Activated CD8-positive, alpha-beta memory T cell treated with anti-CD3 and anti-CD28 coated beads, Interleukin-2, amount 50 U/mL, for 48 hours (primary cell): ENCODE data around the gene MUC4.
"Not testable (repeated sequence)": the region's sequence is repeated elsewhere in the genome, so short reads cannot be mapped to it uniquely, and the experiment has no call there.

Experiments
- DNase-seq: peaks from one replicate; pipeline ENCODE4 v3.0.0-alpha.2; 2020

The MUC4 gene

DNA sequence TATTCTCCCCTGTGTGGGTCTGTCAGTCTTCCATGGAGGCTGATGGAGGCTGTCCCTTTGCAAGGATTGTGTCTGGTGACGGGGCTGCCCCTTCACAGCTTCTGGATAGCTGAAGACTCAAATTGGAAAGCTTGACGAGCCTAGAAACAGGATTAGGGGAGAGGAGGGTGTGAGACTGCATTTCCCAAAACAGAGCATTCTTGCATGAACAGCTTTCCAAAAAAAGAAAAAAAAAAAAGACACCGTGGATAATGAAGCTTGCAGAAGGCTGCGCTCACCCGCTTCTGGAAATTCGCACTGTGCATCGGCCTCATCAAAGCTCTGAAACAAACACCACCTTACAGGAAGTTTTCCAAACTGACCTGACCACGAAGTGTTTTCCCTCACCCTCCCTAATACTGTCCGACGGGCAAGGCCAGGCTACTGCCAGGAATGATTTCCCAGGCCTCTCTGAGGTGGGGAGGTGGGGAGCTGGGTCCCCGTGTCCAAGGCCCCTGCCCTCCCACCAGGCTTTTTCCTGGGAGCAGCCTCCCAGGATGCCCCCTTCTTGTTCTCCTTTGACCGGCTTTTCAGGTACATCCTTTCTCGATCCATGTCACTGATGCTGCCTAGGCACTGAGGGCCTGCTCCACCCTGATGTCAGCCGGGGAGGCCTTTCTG, 24.9 kb upstream of the MUC4 start:
- DNase-seq: no peak

DNA sequence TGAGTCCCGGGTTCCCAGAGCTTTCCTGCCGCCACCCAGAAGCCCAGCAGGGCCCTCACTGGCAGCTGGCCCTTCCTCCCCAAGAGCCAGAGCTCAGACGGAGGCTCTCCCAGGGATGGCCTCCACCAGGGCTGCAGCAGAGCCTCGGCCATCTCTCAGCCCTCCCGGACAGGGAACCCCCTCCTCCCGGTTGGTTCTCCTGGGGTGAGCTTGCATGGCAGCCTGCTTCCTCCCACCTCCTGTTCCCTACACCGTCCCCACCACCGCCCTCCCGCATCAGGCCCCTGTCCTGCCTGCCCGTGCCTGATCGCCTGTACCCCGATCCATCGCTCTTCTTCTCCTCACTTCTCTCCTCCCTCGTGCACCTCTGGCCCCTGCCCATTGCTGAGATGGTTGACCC, 24.1 kb upstream of the MUC4 start:
- DNase-seq: no peak

DNA sequence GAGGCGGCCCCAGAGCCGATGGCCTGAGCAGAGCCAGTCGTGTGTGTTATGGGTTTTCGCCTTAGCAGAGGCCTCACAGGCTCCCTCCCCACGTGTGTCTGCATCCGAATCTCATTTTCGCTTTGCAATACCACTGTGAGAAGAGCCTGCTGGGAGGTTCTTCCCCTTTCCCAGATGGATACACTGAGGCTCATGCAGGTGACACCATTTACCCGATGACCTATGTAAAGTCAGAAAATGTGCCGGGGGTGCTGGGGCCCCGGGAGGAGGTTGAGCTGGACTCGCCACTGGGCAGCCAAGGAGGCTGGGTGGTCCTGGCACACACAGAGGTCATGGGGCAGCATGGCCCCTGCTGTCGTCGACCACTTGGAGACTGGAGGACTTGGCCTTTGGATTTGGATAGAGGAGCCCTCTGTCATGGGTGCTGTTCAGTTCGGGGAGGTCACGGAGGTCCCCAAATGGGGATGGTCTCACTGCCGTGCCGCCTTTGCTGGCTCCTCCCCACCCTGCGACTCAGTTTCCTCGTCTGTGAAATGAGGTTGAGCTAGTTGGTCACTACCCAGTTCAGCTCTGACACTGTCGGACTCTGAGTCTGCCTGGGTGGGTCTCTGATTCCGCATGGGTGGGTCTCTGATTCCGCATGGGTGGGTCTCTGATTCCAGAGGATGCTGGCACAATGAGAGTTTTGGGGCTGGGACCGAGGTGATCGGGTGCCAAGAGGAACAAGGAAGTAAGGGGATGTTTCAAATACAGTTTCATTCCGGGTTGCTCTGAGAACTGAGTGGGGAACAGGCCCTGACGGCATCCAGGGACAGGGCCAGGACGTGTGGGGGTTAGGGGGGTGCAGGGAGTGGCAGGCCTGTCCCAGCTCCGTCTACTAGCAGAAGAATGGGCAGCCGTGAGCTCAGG, 23.2 kb upstream of the MUC4 start:
- DNase-seq: no peak

DNA sequence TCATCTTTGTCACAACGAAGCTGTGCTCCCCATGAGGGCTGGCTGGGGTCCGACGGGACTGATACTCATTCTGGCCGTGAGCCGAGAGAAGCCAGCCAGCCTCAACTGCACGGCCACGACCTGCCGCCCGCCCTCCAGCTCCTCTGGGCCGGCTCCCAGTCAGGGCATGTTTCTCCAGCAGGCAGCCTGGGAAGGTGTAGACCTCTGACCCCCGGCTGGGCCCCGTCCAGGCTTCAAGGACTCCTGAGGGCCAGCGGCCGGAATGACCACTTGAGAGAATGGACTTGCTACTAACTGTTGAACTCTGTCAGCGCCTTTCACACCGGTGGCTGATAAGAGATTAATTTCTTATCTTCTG, 18.1 kb upstream of the MUC4 start:
- DNase-seq: no peak

DNA sequence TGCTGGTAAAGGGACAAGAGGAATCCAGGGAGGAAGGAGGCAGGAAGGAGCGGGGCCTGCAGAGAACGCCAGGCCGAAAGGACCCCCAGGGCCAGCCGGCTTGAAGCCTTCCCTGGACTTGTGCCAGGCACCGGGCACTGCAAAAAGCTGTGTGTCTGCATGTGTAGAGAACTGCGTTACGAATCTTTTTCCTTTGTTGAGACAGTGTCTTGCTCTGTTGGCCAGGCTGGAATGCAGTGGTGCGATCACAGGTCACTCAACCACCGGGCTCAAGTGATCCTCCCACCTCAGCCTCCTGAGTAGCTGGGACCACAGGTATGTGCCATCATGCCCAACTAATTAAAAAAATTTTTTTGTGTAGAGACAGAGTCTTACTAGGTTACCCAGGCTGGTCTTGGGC, 17.0 kb upstream of the MUC4 start:
- no peak for DNase-seq

DNA sequence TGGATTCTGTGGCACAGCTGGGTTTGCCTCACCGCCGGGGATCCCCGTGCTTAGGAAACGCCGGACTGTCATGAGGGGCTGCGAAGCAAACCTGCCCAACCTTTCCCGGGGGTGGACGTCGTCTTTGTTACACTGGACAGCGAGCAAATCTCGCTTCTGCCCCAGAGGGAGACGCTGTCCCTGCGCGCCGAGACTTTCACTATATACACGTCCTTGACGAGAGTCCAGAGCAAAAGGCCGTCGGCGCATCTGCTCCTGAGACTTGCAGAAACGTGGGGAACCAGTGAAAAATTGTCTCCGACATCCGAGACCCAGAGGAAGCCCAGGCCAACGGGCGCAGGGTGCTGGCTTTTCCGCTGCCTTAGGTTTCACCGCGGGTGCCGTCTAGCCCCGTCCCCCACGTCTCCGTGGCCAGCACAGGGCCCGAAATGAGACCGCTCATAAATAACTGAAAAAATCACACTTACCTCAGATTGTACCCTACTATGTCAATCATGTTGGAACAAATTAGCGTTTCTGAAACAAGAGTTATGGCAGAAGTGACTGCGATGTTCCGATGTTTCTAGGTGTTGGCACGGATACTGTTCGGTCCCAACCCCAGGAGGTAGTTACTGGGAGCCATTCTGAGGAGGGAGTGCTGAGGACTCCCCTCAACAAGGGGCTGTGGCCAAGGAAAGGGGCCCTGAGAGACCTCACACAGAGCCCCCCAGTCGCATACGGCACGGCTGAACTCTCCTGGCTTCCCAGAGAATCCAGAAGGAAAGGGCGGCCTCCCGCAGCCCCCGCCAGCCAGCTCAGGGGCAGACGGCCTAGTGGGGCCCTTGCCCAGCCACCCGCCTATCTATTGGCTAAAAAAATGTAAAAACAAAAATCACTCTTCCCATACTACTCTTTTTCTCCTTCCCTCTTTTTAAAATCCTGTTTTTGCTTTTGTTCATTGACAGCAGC, 14.4 kb upstream of the MUC4 start:
- no peak for DNase-seq

DNA sequence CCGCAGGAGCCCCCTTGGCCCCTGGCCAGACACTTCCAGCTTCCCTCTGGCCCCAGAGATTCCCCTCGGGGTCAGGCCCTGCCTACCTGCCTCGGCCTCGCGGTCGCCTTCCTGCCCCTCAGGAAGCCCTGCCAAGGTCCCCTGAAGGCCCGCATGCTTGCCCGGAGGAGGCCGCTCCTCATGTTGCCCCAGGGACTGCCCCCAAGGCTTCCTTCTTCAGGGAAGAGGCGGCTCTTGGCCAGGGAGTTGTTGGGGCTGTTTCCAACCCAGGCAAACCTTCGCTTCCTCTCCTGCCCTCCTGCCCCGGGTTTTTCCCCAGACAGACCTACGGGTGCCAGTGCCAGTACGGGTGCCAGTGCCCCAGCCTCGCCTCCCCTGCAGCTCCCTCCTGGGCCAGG, 13.5 kb upstream of the MUC4 start:
- no peak for DNase-seq

DNA sequence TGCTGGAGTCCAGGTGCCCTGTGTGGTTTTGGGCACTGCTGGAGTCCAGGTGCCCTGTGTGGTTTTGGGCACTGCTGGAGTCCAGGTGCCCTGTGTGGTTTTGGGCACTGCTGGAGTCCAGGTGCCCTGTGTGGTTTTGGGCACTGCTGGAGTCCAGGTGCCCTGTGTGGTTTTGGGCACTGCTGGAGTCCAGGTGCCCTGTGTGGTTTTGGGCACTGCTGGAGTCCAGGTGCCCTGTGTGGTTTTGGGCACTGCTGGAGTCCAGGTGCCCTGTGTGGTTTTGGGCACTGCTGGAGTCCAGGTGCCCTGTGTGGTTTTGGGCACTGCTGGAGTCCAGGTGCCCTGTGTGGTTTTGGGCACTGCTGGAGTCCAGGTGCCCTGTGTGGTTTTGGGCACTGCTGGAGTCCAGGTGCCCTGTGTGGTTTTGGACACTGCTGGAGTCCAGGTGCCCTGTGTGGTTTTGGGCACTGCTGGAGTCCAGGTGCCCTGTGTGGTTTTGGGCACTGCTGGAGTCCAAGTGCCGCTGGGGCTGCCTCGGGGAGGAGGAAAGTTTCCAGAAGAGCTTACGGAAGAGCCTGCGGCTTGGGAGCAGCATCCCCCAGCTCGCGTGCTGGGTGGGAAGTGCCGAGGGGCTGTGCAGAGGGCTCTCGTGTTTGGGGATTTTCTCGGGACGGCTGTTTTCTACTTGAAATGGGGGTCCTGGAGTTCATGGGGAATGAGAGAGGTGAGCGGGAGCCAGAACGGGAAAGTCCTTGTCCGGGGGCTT, 12.9 kb upstream of the MUC4 start:
- not testable (repeated sequence) for DNase-seq

DNA sequence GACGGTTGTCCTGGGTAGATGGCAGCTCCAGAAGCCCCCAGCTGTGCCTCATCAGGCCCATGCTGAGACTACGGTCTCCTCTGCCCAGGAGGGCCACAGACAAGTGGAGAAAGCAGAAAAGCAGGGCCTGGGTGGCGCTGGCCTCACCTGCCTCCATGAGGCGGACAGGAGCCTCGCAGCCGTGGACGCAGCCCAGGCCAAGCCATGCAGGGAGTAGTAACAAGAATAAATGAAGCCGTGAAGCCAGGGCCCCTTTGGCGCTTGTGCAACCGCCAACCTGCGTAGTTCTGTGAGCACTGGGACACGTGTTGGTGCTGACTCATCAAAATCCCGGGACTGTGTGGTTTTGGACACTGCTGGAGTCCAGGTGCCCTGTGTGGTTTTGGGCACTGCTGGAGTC, 12.3 kb upstream of the MUC4 start:
- no peak for DNase-seq

DNA sequence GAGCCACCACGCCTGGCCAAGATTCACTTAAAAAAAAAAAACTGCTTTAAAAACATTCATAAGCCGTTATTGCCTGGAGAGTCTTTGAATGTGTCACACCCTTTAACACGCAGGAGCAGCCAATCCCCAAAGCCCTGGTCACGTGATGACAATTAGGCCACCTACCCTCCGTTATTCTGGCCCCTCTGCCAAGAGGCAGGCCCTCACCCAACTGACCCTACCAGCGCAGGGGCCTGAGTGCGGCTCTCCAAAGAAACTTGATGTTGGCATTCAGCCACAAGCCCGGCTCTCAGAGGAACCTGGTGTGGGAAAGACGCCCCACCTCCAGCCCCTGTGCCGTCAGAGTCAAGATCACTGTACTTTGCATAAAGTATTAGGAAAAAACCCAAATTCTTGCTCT, 11.6 kb upstream of the MUC4 start:
- no peak for DNase-seq

DNA sequence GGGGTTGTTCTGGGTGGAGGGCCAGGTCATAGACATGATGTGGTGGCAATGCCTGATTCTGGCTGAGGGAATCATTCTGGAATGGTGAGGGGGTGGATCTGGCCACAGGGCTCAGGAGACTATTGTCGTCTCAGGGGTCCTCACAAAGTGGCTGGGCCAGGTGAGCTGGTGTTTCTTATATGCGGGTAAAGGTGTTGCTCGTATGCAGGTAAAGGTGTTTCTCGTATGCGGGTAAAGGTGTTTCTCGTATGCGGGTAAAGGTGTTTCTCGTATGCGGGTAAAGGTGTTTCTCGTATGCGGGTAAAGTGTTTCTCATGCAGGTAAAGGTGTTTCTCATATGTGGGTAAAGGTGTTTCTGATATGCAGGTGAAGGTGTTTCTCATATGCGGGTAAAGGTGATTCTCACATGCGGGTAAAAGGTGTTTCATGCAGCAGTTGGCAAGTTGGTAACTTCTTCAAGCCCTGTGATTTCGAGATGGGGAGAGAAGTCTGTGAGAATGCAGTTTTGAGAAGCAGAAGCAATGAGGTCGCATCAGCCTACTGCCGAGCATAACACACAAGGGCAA, 10.5 kb upstream of the MUC4 start:
- DNase-seq: no peak

DNA sequence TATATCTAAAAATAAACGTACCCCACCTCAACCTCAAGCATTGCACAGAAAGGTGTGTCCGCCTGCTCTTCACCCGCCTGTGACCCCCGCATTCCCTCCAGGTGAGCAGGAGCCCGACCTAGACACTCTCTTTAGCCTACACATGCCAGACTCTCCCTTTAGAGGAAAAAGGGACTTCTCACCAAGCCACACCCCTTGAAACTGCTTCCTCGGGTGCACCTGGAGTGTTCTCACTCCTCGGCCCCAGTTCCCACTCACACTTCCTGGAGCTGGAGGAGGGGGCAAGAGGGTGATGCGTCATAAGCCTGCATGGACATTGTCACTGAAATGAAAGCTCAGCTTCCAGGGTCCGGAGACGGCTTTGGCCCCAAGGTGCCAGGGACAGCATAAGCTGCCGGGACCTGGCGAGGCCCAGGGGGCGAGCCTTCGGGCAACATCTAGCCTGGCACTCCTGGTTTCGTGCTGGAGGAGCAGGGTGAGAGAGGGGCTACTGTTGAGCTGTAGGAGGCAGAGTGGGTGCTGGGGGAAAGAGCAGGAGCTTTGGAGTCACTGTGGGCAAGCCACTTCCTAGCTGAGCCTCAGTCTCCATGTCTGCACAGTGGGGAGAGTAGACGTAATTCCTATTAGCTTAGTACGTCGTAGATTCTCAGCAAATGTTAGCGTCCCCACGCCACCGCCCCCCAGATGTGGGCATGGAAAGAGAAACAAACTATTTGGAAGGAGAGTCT, 9.8 kb upstream of the MUC4 start:
- DNase-seq: no peak

DNA sequence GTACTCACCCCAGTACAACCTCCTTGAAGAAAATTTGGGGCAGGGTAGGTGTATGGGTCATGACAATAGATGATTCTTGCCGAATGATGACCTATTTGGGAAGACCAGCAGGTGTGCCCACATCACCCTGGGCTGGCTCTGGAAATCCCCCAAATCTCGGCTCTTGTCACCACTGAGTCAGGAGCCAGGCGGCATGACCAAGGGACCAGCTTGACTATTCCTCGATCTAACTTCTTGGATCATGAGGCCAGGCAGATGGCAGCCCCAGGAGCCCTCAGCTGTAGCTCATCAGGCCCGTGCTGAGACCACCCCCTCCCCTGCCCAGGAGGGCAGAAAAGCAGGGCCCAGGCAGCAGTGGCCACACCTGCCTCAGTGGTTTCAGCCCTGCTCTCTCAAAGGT, 9.2 kb upstream of the MUC4 start:
- no peak for DNase-seq

DNA sequence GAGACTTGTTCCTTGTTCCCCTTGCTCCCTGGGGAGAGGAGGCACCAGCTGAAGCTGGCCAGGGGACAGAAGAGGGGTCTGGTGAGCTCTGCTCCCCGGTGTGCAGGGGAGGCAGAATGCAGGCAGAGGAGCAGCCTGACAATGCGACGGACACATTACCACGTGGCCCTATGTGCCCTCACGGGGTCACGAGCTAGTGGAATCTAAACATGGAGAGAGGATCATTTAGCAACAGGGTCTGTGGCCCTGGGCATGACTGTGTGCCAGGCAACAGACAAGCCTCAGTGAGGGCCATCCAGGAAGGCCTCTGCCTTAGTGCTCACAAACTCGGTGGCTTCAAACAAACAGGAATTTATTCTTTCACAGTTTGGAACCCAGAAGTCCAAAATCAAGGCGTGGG, 8.5 kb upstream of the MUC4 start:
- no peak for DNase-seq

DNA sequence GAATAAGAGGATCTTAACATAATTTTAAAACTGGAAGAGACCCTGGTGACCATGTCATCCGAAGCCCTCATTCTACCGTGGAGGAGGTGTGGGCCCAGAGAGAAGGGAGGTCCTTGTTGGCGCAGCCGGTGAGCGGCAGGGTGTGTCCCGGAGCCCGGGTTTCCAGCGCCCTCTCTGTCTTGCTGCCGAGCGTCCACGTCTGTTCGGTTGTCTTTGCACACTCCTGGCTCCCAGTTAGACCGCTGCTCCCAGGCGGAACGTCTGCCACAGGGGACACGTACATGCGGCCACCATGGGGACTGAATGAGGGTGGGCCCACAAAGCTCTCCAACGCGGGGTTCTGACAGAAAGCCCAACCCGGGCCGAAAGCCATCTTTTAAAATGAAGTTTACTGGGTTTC, 6.6 kb upstream of the MUC4 start:
- no peak for DNase-seq

DNA sequence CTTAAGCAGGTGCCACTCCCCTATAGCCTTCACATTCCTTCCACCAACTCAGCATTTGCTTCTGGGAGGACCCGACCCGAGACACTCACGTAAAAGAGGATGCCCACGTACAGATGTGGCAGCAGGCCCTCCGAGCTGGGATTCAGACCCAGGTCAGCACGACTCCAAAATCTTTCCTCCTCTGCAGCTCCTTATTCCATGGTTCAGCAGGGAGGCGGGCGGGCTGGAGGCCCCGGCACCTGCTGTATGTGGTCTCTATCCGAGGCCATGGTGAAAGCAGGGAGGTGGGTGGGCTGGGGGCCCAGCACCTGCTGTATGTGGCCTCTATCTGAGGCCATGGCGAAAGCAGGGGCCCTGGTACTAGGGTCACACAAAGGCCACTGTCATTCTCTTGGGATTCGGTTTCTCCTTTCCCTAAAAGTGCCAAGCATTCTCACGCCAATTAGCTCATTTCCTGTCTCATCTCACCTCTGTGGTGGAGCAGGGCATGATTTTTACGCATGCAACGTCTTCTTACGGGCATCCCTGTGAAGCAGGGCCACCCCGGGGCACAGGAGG, 5.9 kb upstream of the MUC4 start:
- no peak for DNase-seq

DNA sequence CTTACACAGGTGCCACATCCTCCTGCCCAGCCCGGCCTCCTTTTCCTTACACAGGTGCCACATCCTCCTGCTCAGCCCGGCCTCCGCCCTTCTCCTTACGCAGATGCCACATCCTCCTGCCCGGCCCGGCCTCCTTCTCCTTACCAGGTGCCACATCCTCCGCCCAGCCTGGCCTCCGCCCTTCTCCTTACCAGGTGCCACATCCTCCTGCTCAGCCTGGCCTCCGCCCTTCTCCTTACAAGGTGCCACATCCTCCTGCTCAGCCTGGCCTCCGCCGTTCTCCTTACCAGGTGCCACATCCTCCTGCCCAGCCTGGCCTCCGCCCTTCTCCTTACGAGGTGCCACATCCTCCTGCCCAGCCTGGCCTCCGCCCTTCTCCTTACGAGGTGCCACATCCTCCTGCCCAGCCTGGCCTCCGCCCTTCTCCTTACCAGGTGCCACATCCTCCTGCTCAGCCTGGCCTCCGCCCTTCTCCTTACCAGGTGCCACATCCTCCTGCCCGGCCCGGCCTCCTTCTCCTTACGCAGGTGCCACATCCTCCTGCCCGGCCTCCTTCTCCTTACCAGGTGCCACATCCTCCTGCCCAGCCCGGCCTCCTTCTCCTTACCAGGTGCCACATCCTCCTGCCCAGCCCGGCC, 4.7 kb upstream of the MUC4 start:
- DNase-seq: not testable (repeated sequence)

DNA sequence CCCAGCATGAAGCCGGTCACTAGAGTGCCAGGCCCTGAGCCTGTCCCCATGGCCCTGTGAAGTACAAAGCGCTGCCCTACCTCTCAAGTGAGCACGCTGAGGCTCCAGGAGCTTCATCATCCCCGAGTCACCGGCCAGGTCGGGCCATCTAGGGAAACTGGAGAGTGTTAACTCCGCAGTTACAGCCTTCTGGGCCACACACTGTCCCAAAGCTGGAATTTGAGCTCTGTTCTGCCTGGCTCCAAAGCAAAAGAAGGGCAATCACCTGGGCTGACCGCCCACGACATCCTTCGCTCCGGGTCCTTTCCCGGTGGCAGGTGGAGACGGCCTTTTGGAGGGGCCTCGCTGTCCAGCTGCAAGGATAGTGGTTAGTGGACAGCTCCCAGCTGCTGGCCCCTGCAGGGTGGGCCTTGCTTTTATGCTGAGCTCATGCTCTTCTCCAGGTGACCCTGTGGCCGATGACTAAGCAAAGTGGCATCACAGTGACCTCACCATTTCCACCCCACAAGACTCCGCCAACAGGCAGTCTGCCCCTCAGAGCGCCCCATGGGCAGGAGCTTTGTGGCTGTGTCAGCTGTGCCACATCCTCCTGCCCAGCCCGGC, 3.5 kb upstream of the MUC4 start:
- no peak for DNase-seq

DNA sequence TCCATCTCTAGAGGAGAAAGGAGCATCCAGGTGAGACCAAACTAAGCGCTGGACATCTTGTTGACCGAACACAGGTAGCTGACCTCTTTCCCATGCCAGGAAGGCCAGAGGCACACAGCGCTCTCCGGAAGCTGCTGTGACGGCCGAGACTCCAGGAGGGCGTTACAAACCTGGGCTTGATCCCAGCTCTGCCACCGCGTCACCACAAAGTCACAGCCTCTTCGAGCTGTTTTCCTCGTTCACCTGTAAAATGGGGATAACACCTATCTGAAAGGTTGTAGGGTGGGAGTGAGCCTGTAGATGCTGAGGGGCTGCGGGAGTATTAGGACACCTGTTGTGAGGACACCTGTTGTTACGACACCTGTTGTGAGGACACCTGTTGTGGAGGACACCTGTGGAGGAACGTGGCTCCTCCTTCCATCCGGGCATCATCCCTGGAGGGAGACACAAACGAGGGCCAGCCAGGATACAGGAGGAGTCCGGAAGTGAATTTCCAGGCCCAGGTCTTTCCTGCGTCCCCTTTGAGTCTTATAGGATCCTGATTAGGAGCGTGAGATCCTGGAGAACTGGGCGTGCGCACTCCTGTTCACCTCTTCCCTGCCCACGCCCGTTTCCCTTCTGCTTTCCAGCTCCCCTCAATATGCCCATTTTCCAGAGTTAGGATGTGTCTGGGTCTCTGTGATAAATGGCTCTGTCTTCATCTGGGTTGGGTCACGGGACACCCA, 2.3 kb upstream of the MUC4 start:
- no peak for DNase-seq

DNA sequence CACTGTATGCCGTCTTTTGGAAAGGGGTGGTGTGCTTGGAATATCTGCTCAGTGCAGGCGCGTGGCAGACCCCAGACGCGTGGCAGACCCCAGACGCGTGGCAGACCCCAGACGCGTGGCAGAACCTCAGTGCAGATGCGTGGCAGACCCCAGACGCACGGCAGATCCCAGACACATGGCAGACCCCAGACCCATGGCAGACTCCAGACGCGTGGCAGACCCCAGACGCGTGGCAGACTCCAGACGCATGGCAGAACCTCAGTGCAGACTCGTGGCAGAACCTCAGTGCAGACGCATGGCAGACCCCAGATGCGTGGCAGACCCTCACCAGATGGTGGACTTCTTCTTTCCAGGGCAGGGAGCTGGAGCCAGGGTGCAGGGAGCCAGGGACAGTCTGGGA, 637 bp upstream of the MUC4 start:
- DNase-seq: no peak
